GOT3 (cell line): ENCODE data around the gene MGME1.
"Not testable (repeated sequence)": the region's sequence is repeated elsewhere in the genome, so short reads cannot be mapped to it uniquely, and the experiment has no call there.

Experiments
- DNase-seq: peaks from one replicate; lab custom pipeline; 2025; ENCODE audit warnings: mixed read lengths; lab: John Stamatoyannopoulos, UW

Gene MGME1

GRCh38 chr20:17960400-17960885 lies 8.4 kb upstream of the MGME1 start:
- DNase-seq, result not testable (repeated sequence)

DNA sequence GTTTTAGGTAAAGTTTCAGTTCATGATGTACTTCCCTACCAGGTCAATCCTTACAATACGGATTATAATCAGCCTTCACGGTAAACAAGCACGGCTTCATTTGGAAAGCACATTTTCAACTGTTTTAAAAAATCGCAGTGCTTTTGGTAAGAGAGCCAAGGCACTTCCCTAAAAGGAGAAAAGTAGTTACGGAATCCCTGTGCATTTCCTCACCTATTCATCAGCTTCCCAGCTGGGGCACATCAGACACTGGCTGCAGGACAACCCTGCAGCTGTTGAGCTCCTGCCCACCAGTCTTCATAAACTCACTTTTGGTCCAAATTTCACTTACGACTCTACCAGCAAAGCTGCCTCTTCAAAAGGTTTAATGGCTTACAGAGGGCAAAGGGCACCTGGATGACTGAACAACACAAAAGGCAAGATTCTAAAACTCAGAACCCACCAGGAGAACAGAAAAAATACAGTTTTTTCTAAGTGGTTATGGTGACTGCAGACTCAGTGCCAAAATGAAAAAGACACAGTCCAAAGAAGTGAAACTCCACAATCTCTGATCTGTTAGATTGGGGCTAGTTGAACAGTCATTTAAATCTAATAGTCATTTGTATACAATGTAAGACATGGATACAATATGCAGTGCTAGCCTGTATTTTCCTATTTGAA lies 7.8 kb upstream of the MGME1 start:
- DNase-seq, result no peak

GRCh38 chr20:17961587-17961940 lies 7.3 kb upstream of the MGME1 start:
- DNase-seq, result no peak

GRCh38 chr20:17963114-17963897 lies 5.5 kb upstream of the MGME1 start:
- no peak for DNase-seq

DNA sequence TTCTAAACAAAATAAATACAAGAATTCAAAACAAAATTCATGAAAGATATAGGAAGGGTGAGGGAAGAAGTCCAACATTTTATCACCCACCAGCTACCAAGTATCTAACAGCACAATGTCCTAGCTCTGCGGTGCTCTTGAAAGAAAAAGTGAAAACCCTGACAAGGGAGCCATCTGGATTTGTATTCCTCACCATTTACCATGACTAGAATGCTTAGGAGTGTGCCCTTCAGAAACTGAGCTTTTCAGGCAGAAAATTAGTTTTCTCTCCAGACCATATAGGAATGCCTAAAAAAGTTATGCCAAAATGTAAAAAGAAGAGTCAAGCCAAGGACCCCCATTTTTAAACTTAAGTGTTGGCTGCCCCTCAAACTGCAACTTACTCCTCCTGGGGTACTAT lies 4.7 kb upstream of the MGME1 start:
- no peak for DNase-seq

GRCh38 chr20:17964632-17965031 lies 4.2 kb upstream of the MGME1 start:
- DNase-seq, result no peak

DNA sequence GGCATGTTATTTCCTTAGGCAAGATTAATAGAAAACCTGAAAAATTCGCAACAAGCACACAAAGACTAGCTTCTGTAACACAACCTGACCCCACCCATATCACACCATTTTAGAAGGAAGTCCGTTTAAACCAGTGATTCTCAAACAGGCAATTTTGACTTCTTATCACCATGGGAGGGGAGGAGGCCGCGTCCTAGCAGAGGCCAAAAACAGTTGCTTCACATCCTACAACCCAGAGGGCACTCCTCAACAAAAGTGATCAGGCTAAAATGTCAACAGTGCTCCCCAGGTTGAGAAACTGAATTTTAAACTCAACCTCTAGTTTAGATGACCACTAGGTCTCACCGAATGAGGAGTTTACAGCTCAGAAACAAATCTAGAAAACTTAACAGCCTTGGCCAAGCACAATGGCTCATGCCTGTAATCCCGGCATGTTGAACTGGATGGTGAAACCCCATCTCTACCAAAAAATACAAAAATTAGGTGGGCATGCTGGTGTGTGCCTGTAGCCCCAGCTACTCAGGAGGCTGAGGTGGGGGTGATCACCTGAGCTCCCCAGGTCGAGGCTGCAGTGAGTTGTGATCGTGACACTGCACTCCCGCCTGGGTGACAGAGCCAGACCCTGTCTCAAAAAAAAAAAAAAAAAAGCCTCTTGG lies 3.6 kb upstream of the MGME1 start:
- DNase-seq, result no peak

DNA sequence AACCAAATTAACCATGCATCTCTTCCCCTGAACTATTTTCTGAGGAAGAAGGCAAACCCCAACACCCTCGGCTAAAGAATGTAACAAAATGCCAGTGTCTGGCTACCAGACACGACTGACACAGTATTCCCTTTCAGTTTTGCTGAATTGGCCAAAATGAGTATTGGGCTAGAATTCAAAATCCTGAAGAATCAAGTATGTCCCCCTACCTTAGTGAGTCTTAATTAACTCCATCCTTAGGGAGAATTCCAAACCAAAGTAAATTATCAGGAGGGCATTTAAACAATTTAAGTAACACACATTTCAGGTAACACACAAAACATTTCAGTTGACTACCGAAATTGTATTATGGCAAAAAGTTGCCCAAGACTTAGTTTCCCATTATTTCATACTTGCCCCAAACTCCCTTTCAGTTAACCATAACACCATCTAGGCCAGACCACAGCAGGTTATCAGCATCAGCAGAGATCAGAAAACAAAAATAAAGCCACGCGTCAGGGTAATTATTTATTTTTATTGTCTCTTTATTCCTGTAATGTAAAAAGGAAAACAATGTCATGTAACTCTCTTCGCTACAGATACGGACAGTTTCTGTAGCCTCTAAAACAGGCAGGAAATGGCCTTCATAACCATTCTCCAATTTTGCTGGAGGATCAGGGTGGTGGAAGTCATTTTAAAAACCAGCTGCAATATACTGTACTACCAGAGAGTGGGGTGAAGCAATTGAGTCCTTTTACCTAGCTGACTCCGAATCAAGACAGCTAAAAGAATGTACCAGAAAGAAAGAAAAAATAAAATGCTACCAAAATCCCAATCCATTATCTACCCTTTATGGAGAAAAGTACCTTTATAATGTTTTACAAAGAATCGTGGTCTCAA lies 2.1 kb upstream of the MGME1 start:
- no peak for DNase-seq

GRCh38 chr20:17967521-17968365 lies 1.1 kb upstream of the MGME1 start:
- no peak for DNase-seq

GRCh38 chr20:17969278-17969883 lies 563 bp downstream of the MGME1 start:
- DNase-seq, result no peak

- DNase-seq, result no peak
Measured at GRCh38 chr20:17969884-17970409, 1.1 kb downstream of the MGME1 start.

GRCh38 chr20:17971300-17972013 lies 2.6 kb downstream of the MGME1 start:
- no peak for DNase-seq

DNA sequence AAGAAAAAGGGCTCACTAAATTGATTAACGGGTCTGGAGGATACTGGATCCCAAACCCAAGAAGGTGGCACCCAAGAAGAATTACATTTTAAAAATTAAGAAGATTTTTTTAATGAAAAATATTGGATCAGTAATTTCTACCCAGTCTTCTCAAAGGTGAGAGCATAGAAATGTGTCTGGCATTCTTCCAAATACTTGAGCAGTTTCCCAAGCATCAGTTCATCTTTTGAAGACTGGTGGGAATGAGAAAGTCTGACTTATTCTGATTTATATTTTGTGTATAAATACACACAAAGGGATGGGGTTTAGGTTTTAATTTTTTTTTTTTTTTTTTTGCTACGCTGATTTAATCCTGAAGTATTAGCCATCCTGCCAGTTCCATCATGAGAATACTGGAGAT lies 3.3 kb downstream of the MGME1 start:
- no peak for DNase-seq

- DNase-seq, result no peak
Measured at GRCh38 chr20:17976305-17976704, 7.5 kb downstream of the MGME1 start.

DNA sequence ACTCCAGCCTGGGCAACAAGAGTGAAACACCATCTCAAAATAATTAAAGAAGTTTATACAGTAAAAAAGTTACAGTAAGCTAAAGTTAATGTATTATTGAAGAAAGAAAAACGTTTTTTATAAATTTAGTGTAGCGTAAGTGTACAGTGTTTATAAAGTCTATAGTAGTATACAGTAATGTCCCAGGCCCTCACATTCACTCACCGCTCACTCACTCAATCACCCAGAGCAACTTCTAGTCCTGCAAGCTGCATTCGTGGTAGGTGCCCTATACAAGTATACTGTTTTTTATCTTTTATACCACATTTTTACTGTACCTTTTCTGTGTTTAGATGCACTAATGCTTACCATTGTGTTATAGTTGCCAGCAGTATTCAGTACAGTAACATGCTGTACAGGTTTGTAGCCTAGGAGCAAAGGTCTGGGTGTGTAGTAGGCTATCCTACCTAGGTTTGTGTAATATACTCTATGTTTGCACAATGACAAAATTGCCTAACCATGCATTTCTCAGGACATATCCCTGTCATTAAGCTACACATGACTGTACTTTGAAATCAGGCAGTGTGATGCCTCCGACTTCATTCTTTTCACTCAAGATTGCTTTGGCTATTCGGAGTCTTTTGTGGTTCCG lies 16.7 kb downstream of the MGME1 start:
- no peak for DNase-seq

- no peak for DNase-seq
Measured at GRCh38 chr20:17987988-17988387, 19.2 kb downstream of the MGME1 start.

DNA sequence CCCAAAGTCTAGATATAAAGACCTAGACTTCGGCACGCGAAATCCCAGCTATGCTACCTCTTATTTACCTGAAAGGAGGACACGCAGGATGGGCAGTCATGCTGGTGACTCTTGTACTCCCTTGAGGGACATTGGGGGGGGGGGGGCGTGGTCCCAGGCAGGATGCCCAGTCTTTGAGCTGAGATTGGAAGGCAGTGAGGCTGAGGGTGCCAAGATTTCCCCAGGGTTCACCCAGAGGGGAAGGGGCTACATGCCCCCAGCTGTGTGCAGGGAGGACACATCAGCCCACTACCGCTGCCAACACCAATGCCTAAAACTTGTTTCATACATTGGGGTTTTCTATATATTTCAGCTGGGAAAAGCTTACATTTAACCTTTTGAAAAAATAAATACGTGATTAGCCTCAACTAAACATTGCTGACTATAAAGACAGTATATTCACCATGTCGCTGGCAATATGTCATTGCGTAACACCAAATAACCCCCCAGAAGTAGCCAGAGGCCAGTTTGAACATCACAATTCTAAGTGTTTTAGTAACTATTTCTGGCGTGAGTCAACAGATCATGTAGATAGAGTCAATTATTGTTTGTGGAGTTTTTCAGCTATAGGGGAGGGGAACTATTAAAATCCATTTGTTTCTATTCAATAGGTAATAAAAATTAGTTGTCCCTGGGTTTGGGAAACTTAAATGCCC lies 21.6 kb downstream of the MGME1 start:
- DNase-seq, result no peak

GRCh38 chr20:17992224-17992637 lies 23.4 kb downstream of the MGME1 start:
- DNase-seq, result no peak
